ENCODE results near the gene PABPC1L.
A peak's percentile ranks its signal among the peaks of the same experiment; 100 is the strongest.
"Not testable (repeated sequence)": the region's sequence is repeated elsewhere in the genome, so short reads cannot be mapped to it uniquely, and the experiment has no call there.

PABPC1L gene

DNA sequence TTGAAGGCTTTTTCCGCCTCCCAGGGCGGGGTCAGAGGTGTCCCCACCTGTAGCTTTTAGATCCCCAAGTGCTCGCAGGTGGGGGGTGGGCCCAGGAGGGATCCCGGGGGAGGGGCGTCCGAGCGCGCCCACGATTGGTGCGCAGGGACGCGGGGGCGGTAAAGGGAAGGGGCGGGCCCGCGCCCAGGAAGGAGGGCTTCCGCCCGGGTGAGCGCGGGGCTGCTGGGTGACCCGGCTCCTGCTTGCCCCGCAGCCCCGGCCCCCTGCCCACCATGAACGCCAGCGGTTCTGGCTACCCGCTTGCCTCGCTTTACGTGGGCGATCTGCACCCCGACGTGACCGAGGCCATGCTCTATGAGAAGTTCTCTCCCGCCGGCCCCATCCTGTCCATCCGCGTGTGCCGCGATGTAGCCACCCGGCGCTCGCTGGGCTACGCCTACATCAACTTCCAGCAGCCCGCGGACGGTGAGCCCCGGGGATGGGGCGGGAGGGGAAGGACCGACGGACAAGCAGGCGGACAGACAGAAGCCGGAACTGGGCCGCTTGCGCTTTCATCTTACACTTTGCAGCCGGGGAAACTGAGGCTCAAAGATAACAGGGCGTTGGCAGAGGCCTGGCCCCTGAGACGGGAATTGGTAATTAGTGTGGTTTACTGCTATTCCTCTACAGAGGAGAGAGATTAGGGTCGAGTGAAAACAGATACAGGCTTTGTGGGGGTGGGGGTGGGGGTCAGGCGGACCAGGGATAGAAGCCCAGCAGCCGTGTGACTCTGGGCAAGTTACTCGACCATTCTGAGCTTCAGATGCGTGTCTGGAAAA lies at the start of gene PABPC1L:
TSS of gene PABPC1L (plus strand) at position 189 of the 818 bp plus-strand sequence. CDS start at position 273, 84 bp downstream.
- DNase-seq (ENCODE audit: low read depth, low spot score), result peak; percentile 57

DNA sequence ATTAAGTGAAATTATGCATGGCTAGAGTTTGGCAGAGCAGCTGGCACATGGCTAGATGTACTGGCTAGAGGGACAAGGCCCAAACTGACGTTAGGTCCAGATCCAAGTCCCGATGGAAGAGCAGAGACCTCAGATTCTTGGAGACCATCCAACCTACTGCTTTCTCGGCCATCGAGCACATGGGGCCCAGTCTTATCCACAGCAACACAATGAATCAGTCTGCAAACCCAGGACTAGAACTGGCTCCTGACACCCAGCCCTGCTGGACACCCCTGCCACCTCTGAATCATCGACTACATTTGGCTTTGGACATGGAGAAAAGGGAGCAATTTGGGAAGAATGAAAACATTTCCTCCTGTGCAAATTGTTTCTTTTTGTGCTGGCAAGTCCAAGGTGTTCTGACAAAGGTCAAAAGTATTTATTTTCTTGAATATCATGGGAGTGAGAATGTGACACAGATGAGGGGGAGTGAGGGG lies 48.3 kb upstream of the PABPC1L start:
- DNase-seq (ENCODE audit: low read depth, low spot score), result no peak

DNA sequence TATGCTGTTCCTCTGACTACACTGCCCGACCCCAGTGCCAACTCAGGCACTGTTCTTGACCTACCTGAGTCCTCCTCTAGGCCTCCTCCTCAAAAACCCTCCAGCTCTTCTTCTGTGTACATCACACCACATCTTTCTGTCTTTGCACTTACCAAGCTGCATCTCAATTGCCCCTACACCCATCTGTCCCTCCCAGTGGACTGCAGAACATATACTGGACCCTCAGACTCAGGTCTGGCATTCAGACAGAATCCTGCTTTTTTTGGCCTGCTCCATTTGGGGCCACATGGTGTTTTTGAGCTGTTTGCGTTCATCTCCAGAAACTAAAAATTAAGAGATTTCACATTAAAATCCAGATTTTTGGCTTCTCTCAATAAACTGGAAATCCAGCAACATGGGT lies 47.6 kb upstream of the PABPC1L start:
- DNase-seq (ENCODE audit: low read depth, low spot score), result no peak

DNA sequence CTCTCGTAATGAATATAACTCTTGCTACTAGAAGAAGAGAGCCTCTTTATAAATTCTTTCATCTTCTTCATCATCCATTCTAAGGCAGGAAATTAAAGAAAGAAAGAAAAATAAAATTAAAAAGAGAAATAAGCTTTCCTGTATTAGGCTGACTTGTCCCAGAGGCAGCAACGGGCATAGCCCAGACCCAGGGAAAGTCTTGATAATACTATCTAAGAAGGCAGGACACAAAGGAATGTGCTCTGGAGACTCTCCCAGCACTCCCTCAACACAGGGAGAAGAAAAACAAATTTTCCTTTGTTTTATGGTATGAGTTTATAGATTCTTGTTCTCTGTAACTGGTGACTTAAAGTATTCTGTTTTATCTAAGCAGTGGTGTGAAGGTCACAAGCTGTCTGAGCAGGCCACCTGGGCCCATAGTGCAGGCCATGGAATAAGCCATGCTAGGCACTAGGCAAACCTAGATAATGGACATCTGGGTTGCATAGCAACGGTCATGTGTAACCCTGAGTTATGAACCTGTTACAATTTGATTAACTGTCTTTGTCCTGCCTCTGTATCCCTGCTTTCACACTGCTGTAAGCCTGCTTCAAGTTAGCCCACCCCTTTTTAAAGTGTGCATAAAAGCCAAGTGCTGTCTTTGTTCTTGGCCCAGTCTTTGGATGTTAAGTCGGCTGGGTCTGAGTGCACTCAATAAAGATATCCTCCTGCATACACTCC lies 46.3 kb upstream of the PABPC1L start:
- DNase-seq (ENCODE audit: low read depth, low spot score), result not testable (repeated sequence)

DNA sequence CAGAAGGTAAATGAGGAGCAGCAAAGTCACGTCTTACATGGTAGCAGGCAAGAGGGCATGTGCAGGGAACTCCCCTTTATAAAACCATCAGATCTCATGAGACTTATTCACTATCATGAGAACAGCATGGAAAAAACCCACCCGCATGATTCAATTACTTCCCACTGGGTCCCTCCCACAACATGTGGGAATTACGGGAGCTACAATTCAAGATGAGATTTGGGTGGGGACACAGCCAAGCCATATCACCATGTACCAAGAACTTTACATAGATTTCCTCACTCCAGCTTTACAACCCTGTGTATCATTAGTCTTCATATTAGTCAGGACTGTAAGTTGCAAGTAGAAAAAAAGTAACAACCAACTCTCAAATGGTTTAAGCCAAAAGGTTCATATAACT lies 45.4 kb upstream of the PABPC1L start:
- not testable (repeated sequence) for DNase-seq (ENCODE audit: low read depth, low spot score)

DNA sequence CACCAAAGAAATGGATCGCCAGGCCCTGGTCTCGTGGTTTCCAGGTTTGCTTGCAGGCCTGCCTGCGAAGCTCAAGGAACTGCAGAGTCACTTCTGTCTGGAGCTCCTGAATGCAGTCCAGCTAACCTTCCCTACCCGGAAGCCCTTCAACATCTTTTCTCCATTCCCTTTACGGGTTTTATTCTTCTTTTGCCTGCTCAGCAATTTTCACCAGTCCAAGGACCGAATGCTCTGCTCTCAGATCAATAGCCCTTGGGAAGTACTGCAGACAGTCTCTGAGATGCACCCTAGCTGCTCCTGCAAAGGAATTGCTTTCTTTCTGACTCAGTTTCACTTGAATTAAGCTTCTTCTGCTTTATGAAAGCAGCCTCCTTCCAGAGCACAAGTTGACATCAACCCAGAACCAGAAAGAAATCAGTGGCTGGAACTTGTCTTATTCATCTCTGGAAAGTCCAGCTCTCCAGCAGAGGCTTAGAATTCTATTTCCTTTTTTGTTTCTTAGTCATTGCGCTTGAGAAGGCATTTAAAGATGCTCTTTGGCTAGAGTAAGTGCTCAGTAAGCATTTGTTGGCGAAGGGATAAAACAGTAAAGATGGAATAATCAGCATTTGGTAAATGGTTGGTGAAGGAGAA lies 43.0 kb upstream of the PABPC1L start:
- DNase-seq (ENCODE audit: low read depth, low spot score), result no peak

DNA sequence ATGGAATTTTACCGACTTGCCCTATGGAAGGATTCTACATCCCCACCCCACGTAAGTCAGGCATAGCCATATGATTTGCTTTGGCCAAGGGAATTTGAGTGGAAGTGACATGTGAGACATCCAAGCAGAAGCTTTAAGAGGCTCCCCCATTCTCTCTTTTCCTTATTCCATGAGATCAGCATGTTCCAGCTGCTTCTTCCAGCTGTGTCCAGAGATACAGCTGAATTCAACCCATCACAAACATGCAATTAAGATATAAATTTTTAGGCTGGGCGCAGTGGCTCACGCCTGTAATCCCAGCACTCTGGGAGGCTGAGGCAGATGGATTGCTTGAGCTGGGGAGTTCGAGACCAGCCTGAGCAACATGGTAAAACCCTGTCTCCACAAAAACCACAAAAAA lies 40.4 kb upstream of the PABPC1L start:
- DNase-seq (ENCODE audit: low read depth, low spot score), result no peak

DNA sequence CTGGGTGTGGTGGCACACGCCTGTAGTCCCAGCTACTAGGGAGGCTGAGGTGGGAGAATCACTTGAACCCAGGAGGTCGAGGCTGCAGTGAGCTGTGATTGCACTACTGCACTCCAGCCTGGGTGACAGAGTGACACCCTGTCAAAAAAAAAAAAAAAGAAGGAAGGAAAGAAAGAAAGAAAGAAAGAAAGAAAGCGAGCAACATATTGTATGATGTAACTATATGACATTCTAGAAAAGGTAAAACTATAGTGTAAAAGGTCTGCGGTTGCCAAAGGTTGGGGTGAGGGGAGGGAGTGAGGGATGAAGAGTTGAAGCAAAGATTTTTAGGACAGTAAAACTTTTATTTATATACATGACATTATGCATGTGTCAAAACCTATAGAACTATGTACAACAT lies 27.5 kb upstream of the PABPC1L start:
- DNase-seq (ENCODE audit: low read depth, low spot score), result not testable (repeated sequence)

DNA sequence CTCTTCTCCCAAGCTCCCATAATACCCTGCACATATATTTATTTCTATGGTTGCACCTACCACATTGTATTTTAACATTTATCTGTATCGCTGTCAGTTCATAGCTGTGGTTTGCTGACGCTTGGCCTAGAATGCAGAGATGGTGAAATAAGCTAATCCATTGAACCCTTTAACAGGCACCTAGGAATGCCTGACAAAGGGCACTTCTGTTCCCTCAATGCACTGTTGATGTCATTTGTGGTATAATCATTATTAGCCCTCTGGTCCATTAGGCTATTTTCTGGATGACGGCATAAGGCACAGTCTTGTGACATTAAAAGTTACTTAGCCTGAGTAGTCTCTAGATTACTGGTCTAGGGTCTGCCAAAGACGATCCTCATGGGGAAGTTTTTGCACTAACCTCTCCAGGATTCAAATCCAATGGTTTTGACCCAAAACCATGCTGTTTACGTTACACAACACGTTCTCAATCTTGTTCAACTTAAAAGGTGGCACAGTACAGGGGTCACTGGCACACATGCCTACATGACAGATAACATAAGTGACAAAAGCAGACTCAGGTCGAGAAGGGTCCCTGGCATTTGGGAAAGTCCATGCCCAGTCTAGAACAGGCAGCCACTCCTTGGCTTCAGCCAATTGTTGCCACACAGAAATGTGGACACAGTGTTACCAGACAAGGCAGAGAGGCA lies 26.5 kb upstream of the PABPC1L start:
- no peak for DNase-seq (ENCODE audit: low read depth, low spot score)

DNA sequence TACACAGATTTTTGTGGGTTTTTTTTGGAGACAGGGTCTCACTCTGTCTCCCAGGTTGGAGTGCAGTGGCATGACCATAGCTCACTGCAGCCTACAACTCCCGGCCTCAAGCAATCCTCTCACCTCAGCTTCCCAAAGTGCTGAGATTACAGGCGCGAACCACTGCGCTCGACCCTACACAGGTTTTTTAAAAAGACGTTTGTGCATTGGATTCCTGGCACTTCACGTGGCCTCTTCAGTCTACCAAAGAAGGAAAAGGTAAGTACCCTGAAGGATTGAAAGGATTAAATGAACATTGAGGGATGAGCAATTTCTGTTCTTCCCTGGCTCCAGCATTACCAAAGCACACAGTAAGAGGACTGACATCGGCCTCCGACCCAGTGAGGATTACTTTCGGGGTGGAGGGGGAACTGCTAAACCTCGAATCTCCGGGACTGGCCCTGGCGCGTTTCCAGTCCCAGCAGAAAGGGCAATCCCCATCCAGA lies 24.9 kb upstream of the PABPC1L start:
- DNase-seq (ENCODE audit: low read depth, low spot score), result no peak

DNA sequence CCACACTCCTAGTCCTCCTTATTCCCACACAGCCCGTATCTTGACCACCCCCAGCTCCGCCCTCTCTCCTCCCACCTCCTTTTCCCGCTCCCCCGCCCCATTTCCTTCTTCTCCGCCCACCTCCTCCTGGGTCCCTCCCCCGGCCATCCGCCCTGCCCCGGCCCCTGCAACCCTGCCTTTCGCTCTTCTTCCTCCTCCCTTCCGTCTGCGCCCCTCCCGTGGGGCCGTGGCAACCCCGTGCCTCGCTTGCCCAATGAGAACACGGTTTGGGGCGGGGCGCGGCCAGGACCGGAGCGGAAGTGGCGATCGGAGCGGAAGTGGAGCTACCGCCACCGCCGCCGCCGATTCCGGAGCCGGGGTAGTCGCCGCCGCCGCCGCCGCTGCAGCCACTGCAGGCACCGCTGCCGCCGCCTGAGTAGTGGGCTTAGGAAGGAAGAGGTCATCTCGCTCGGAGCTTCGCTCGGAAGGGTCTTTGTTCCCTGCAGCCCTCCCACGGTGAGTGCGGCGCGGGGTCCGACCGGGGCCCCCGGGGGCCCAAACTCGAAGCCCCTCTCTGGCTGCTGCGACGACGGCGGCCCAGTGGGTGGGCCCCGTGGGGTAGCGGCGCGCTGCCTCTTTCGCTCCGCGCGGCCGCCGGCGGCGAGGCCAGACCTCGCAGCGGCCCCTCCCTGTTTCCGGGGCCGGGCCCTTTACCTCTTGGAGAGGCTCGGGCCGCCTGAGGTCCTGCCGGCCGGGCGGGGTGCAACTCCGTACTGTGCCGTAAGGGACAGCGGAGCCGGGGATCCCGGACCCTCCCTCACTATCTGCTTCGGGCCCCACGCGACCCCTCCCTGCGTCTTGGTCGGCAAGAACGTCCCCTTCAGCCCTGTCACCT lies 24.2 kb upstream of the PABPC1L start, which contains the start of gene YWHAB:
TSS of gene YWHAB (plus strand) at position 314 of the 874 bp plus-strand sequence. CDS start 15,829 bp downstream, outside the sequence.
- peak; percentile 98 for DNase-seq (ENCODE audit: low read depth, low spot score)

DNA sequence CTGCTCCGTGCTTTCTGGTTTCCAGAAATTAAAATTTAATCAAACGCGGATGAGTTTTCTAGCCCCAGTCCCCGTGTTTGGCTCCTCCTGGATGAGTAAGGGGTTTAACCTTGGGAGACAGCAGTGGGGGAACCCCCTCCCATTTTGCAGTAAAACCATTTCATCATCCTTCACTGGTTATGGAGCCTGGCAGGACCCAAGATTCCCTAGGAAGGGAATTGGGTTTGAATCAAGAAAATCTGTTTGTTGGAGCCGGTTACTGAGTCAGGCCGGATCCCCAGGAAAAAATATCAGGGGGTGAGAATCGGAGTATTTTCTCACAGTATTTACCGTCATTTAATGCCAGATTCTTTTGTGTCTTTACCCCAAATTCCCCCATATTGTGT lies 23.6 kb upstream of the PABPC1L start:
- no peak for DNase-seq (ENCODE audit: low read depth, low spot score)

DNA sequence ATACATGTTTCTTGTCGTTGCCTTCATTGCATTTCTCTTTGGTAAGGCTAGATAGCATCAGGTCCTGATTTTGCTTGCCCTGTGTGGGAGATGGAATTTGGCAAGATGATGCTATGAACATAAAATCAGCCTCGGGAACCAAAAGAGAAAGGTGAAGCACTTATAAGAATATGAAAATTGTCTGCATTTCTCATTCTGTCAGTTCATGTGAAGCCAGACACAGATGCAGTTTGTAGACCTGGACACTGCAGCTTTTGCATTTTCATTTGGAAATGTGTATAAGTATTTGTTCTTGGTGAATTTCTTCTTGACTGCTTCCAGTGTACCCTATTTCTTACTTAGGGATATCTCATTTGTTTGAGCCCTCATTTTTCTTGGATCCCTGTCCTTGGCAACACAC lies 23.0 kb upstream of the PABPC1L start:
- DNase-seq (ENCODE audit: low read depth, low spot score), result no peak

DNA sequence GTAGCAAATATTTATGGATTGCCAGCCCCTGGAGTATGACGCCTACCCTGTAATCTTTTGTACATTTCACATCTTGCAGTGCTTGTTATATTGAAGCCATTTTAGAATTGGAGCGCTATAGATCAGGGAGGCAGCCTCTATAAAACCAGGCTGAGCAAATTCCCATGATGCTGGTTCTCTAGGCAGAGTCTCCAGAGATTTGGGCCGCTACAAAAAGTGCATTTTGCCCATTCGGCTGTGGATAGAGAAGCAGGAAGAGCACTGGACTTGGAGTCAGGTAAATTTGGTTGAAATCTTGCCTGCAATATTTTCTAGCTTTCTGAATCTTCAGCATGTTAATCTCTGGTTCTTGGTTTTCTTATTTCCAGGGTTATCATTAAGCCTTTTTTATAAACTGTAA lies 22.4 kb upstream of the PABPC1L start:
- no peak for DNase-seq (ENCODE audit: low read depth, low spot score)

DNA sequence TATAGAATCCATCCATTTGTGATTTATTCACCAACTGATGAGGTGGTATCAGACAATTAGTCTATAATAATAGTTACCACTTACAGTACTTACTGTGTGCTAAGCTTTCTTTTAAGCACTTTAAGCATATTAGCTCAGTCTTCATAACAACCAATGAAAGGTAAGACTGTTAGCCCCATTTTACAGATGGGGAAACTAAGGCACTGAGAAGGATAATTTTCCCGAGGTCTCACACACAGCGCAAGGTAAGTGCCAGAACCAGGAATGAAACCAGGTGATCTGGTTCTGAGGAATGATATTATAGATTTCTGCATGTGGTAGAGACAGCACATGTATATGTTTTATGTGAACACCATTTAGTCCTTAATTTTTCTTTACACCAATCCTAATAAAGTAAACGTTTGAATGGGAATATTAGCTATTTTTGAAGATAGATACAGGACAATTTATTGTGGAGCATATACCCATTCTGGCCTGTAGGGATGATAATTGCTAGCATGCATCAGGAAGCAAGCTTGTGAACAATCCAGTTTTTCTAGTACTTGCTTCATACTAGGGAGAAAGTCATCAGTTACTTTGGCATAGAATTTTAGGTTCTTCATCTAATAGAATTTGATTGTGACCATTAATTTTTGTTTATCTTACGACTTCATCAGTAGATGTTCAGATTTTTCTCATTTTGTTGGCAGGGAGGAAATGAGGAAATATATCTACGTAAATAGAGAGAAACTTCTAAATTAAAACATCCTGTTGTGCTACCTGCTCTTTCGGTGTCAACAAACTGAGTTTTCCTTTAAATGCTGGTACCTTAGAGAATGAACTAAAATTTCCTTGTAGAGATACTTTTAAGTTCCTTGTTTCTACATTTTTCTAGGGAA lies 21.4 kb upstream of the PABPC1L start:
- no peak for DNase-seq (ENCODE audit: low read depth, low spot score)

DNA sequence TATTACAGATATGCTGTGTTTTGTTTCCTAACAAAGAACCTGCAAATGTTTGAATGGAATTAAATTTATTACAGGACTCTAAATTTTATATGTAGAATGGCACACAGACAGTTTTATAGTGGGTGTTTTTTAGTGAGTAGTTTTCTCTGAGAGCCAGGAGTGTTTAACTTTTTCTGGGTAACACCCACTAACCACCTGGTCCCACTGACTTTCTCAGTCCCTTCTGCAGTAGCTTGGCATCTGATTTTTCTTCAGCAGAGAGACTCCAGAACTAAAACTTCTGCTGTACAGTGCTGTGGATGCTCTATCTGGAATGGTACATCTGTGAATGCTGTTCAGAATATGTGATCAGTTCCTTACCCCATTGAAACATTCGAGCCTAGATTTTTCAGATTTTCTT lies 18.0 kb upstream of the PABPC1L start:
- no peak for DNase-seq (ENCODE audit: low read depth, low spot score)

DNA sequence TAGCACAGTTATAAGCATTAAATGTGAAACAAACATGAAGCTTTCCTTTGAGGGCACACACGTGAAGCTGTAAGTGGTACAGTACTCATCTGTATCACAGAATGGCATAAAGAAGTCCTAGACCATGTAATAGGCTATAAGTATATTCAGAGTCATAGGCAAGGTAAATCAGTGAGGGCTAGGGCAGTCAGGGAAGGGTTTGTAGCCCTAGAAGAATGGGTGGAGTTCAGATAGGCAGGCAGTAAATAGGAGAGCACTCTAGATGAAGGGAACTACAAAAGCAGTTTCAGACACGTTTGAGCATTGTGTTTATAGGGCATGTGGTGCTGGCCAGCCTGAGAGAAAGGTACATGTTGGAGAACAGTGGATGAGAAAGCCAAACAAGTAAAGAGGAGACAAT lies 14.9 kb upstream of the PABPC1L start:
- no peak for DNase-seq (ENCODE audit: low read depth, low spot score)

DNA sequence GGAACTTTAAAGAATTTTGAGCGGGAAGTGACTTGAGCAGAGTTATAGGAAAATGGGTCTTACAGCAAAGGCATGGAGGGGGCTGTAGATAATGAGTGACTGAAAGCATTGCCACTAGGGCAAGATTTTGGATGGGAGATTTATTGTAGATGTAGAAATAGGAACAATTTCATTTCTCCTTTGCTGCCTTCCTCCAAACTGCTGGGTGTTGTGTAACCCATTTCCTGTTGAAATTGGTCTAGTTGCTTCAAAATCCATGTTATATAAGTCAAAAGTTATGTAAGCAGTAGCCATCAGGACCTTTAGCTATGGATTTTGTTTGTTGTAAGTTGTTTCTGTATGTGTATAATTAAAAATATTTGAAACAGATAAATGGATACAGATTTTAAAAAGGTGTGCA lies 13.3 kb upstream of the PABPC1L start:
- DNase-seq (ENCODE audit: low read depth, low spot score), result no peak

DNA sequence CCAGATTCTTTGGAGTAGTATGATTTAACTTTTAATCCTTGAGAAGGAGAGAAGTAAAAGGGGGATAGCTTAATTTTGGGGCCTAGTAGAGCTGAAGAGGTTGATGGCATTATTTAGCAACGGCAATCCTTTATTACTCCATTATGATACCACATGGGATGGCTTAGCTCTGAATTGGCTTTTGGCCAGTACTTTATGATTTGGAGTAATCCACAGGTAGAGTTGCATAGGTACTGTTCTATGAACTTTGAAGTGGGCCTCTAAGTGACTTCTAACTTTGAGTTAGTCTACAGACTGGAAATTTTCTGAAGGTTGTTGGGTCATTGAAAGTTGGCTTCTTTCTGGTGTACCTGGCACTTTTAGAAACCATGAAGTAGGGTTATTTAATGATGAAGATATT lies 12.7 kb upstream of the PABPC1L start:
- no peak for DNase-seq (ENCODE audit: low read depth, low spot score)
